ENCODE measurements around the gene CCDC57.

DNA sequence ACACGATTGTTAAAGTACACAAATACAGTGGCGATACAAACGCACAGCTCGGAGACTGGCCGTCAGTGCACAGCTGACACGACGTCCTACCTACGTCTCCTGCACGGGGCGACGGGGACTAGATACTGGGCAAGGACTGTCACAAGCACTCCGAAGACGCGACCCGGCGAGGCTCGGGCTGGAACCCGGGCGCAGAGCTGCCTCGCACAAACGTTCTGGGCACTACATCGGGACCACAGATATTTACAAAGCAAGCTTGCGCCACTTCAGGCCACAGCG, 30.0 kb upstream of the CCDC57 start:
- TF ChIP-seq, protein P1, sequence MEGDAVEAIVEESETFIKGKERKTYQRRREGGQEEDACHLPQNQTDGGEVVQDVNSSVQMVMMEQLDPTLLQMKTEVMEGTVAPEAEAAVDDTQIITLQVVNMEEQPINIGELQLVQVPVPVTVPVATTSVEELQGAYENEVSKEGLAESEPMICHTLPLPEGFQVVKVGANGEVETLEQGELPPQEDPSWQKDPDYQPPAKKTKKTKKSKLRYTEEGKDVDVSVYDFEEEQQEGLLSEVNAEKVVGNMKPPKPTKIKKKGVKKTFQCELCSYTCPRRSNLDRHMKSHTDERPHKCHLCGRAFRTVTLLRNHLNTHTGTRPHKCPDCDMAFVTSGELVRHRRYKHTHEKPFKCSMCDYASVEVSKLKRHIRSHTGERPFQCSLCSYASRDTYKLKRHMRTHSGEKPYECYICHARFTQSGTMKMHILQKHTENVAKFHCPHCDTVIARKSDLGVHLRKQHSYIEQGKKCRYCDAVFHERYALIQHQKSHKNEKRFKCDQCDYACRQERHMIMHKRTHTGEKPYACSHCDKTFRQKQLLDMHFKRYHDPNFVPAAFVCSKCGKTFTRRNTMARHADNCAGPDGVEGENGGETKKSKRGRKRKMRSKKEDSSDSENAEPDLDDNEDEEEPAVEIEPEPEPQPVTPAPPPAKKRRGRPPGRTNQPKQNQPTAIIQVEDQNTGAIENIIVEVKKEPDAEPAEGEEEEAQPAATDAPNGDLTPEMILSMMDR (IDR thresholded peaks at IDR 0.05) = no peak
- no peak for TF ChIP-seq POLR2A (IDR thresholded peaks at IDR 0.05)
- no peak for TF ChIP-seq POLR2AphosphoS5 (IDR thresholded peaks at IDR 0.05)
